MCF 10A (cell line): ENCODE results near the gene ACTN1. TPM values are rescaled to one million over a fixed set of nuclear protein-coding genes. Genes with fewer than 3 reads are reported as not detected.

Source experiments
- BruUV-seq: library from RNA; stranded (reverse); fragments of 400-500 nt; replicated peaks from 2 replicates; lab custom pipeline; 2021; lab: Mats Ljungman, UMichigan
- CTCF ChIA-PET: fragments of 300-600 bp; sonication (Branson Sonifier 250); formaldehyde crosslinking; extraction: SDS; loops from one replicate; lab custom pipeline; 2021; ENCODE audit warnings: antibody characterized with exemption, inconsistent platforms; lab: Yijun Ruan, JAX
- POLR2A ChIA-PET: fragments of 300-600, 350-650 bp; sonication (Branson Sonifier 250); formaldehyde crosslinking; extraction: SDS; loops from one replicate; lab custom pipeline; 2020; ENCODE audit warnings: antibody characterized with exemption, inconsistent platforms; lab: Yijun Ruan, JAX
- DNase-seq: peaks from one replicate; pipeline ENCODE4 v3.0.0-alpha.2; 2018; ENCODE audit not compliant: unreplicated experiment
- H3K27ac Mint-ChIP-seq: one replicate; pipeline ENCODE4 v1.8.0; 2022; ENCODE audit warnings: mild to moderate bottlenecking, low read depth, mixed read lengths; ENCODE audit not compliant: unreplicated experiment
- H3K27me3 Mint-ChIP-seq: one replicate; pipeline ENCODE4 v1.8.0; 2022; ENCODE audit warnings: mixed read lengths; ENCODE audit not compliant: insufficient read depth, unreplicated experiment
- H3K36me3 Mint-ChIP-seq: one replicate; pipeline ENCODE4 v1.8.0; 2022; ENCODE audit warnings: mild to moderate bottlenecking, moderate library complexity, mixed read lengths; ENCODE audit not compliant: insufficient read depth, unreplicated experiment
- H3K4me1 Mint-ChIP-seq: one replicate; pipeline ENCODE4 v1.8.0; 2022; ENCODE audit warnings: mixed read lengths; ENCODE audit not compliant: insufficient read depth, unreplicated experiment
- H3K4me3 Mint-ChIP-seq: one replicate; pipeline ENCODE4 v1.8.0; 2022; ENCODE audit warnings: mild to moderate bottlenecking, moderate library complexity, mixed read lengths; ENCODE audit not compliant: unreplicated experiment
- H3K9me3 Mint-ChIP-seq: one replicate; pipeline ENCODE4 v1.8.0; 2022; ENCODE audit warnings: mixed read lengths; ENCODE audit not compliant: unreplicated experiment
- intact Hi-C: fragments of 100-400 bp; cut with micrococcal nuclease; formaldehyde crosslinking; loops from 2 replicates; pipeline ENCODE4 v1.14.1; 2022
- total RNA-seq: library from RNA; stranded (reverse); gene quantifications from 2 replicates; pipeline ENCODE4 v1.2.3, GENCODE V29; 2022
- TF ChIP-seq, protein P1 (sequence below): fragments of 200-600 bp; IDR thresholded peaks from one replicate; pipeline ENCODE4 v1.8.0; 2022; ENCODE audit warnings: antibody characterized with exemption, mild to moderate bottlenecking; ENCODE audit not compliant: unreplicated experiment

The ACTN1 gene
- total RNA-seq, 1 experiment from 2014 or later, result 312 TPM

DNA sequence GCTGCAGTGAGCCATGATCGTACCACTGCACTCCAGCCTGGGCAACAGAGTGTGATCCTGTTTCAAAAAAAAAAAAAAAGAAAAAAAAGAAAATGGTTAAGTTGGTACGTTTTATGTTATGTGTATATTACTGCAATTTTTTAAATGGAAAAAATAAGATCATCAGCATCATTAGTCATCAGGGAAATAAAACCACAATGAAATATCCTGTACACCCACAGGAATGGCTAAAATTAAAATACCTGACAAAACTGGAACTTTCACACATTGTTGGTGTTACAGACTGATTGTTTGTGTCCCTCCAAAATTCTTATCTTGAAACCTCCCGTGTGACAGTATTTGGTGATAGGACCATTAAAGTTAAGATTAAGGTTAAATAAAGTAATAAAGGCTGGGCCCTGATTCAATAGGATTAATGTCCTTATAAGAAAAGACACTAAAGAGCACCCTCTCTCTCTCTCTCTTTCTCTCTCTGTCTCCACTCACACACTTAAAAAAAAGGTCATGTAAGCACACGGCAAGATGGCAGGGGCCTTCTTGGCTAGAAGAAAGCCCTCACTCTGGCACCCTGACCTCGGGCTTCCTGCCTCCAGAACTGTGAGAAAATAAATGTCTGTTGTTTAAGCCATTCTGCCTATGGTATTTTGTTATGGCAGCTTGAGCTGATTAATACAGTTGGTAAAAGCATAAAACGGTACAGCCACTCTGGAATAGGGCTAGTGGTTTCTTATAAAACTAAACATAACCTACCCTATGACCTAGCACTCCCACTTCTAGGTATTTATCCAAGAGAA is 137.9 kb downstream of the ACTN1 start:
- intact Hi-C loops, result loop anchor here (5.0 kb wide), 1 partner anchor 909 kb away; no protein-coding TSS in a partner anchor
- TF ChIP-seq, protein P1, sequence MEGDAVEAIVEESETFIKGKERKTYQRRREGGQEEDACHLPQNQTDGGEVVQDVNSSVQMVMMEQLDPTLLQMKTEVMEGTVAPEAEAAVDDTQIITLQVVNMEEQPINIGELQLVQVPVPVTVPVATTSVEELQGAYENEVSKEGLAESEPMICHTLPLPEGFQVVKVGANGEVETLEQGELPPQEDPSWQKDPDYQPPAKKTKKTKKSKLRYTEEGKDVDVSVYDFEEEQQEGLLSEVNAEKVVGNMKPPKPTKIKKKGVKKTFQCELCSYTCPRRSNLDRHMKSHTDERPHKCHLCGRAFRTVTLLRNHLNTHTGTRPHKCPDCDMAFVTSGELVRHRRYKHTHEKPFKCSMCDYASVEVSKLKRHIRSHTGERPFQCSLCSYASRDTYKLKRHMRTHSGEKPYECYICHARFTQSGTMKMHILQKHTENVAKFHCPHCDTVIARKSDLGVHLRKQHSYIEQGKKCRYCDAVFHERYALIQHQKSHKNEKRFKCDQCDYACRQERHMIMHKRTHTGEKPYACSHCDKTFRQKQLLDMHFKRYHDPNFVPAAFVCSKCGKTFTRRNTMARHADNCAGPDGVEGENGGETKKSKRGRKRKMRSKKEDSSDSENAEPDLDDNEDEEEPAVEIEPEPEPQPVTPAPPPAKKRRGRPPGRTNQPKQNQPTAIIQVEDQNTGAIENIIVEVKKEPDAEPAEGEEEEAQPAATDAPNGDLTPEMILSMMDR, result no peak
- Mint-ChIP-seq H3K4me3 (no peak overlapping the region), H3K36me3 (peaks cover 4% of the 10 kb centered on the region), H3K9me3 (peaks cover 8% of the 10 kb centered on the region), H3K27me3 (no peaks in the 10 kb centered on the region), H3K27ac (no peak overlapping the region), H3K4me1 (peaks cover 22% of the 10 kb centered on the region)
- BruUV-seq, result no TSS peak
- POLR2A ChIA-PET, result no interaction called here
- no peak for DNase-seq
- CTCF ChIA-PET, result interaction anchor here (0.6 kb wide), 1 partner anchor 325 kb away, joined by 7 read pairs; no protein-coding TSS in a partner anchor

DNA sequence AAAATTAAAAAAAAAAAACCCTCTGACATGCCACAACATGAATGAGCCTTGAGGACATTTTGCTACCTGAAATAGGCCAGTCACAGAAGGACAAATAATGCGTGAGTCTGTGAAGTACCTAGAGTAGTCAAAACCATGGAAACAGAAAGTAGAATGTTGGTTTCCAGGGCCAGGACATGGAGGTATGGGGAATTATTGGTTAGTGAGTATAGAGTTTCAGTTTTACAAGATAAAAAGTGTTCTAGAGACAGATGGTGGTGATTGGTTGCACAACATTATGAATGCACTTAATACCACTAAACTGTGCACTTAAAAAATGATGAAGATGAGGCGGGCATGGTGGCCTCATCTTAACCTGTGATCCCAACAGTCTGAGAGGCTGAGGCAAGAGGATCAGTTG is 138.6 kb downstream of the ACTN1 start:
- no peaks in the 10 kb centered on the region for H3K27me3 Mint-ChIP-seq
- CTCF ChIA-PET, result interaction anchor here (1.1 kb wide), 1 partner anchor 958 kb away, joined by 3 read pairs; no protein-coding TSS in a partner anchor
- DNase-seq, result no peak
- no peak overlapping the region for H3K4me3 Mint-ChIP-seq
- H3K36me3 Mint-ChIP-seq, result peaks cover 4% of the 10 kb centered on the region
- H3K4me1 Mint-ChIP-seq, result peaks cover 22% of the 10 kb centered on the region
- POLR2A ChIA-PET, result no interaction called here
- TF ChIP-seq, protein P1, result no peak
- H3K27ac Mint-ChIP-seq, result no peak overlapping the region
- intact Hi-C loops, result loop anchor here (5.0 kb wide), 1 partner anchor 908 kb away; no protein-coding TSS in a partner anchor
- no TSS peak for BruUV-seq
- H3K9me3 Mint-ChIP-seq, result peaks cover 8% of the 10 kb centered on the region

DNA sequence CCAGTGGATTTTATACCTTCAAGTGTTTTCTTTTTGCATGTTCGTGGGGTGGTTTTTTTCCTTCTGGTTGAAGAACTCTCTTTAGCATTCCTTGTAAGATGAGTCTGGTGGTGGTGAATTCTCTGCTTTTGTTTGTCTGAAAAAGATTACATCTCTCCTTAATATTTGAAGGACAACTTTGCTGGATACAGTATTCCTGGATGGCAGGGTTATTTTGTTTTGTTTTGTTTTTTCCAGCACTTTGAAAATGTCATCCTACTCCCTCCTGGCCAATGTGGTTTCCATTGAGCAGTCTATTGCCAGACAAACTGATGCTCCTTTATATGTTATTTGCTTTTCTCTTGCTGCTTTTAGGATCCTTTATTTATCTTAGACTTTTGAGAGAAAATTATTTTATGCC is 143.0 kb downstream of the ACTN1 start:
- BruUV-seq, result no TSS peak
- TF ChIP-seq, protein P1, result no peak
- Mint-ChIP-seq H3K36me3 (peaks cover 4% of the 10 kb centered on the region), H3K4me1 (peaks cover under 1% of the 10 kb centered on the region), H3K27me3 (no peaks in the 10 kb centered on the region), H3K9me3 (peaks cover 8% of the 10 kb centered on the region), H3K27ac (no peak overlapping the region), H3K4me3 (no peak overlapping the region)
- intact Hi-C loops, result no loop called here
- ChIA-PET POLR2A (no interaction called here), CTCF (no interaction called here)
- DNase-seq, result no peak

DNA sequence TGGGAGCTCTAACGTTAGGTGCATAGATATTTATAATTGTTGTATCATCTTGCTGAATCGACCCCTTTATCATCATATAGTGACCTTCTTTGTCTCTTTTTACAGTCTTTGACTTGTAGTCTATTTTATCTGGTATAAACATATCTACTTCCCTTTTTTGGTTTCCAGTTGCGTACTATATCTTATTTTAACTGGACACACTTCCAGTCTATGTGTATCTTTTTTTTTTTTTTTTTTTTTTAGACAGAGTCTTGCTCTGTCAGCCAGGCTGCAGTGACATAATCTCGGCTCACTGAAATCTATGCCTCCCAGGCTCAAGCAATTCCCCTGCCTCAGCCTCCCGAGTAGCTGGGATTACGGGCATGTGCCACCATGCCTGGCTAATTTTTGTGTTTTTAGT is 144.3 kb downstream of the ACTN1 start:
- BruUV-seq, result no TSS peak
- CTCF ChIA-PET, result no interaction called here
- intact Hi-C loops, result no loop called here
- no peak for DNase-seq
- Mint-ChIP-seq H3K4me1 (no peaks in the 10 kb centered on the region), H3K36me3 (peaks cover 4% of the 10 kb centered on the region), H3K4me3 (no peak overlapping the region), H3K27ac (no peak overlapping the region), H3K27me3 (no peaks in the 10 kb centered on the region), H3K9me3 (peaks cover 8% of the 10 kb centered on the region)
- TF ChIP-seq, protein P1, result no peak
- POLR2A ChIA-PET, result no interaction called here
